Thyroid gland (tissue), 4 donors: Measurements from ENCODE around the gene MAGI2. TPM values are rescaled to one million over a fixed set of nuclear protein-coding genes. Genes with fewer than 3 reads are reported as not detected.

Experiments used
- DNase-seq, 2 donors: peaks; one replicate each; pipeline ENCODE4 v3.0.0-alpha.2; 2019
- H3K27ac ChIP-seq, 3 donors: fragments of 200-600 bp; sonication (generic); 1 replicate in 2 of 3; 2 replicates in 1 of 3; pipeline ENCODE4 v1.5.1; 2016 to 2019; ENCODE audit warnings: mild to moderate bottlenecking in 1 of 3, moderate library complexity in 1 of 3
- H3K27me3 ChIP-seq: fragments of 200-600 bp; sonication (generic); one replicate; pipeline ENCODE4 v1.5.1; 2019
- H3K36me3 ChIP-seq, 2 donors: fragments of 200-600 bp; sonication (generic); one replicate each; pipeline ENCODE4 v1.5.1; 2016 to 2019
- H3K4me1 ChIP-seq, 2 donors: fragments of 200-600 bp; sonication (generic); one replicate each; pipeline ENCODE4 v1.5.1; 2017 to 2019
- H3K4me3 ChIP-seq, 3 donors: fragments of 200-600 bp; sonication (generic); replicated peaks in 1 of 3; 1 replicate in 2 of 3; 2 replicates in 1 of 3; pipeline ENCODE4 v1.5.1; 2016; ENCODE audit warnings: mild to moderate bottlenecking in 1 of 3
- H3K9me3 ChIP-seq: fragments of 200-600 bp; sonication (generic); one replicate; pipeline ENCODE4 v1.5.1; 2017
- POLR2A ChIP-seq, 2 donors: fragments of 450-650 bp; IDR thresholded peaks; one replicate each; pipeline ENCODE4 v1.6.1; 2017; ENCODE audit warnings: antibody characterized with exemption in 2 of 2, mild to moderate bottlenecking in 2 of 2, moderate library complexity in 1 of 2
- WGBS, 2 donors: methylation state at CpG; one replicate each; pipeline ENCODE4 v1.1.5; 2017; 5-methylcytosine and 5-hydroxymethylcytosine counted together
- intact Hi-C: fragments of 100-400 bp; cut with DNase I; formaldehyde crosslinking; loops from one replicate; pipeline ENCODE4 v1.15.1; 2023
- total RNA-seq, 4 donors: library from RNA; depleted of rRNA; stranded (reverse); fragments of >200 nt; gene quantifications; one replicate each; pipeline ENCODE4 v1.2.3, GENCODE V29; 2016
- TF ChIP-seq, protein P1 (sequence below), 6 experiments: fragments of 200-600 bp in 3 of 6; fragments of 450-650 bp in 3 of 6; sonication (generic) in 3 of 6; IDR thresholded peaks; one replicate each; pipeline ENCODE4 v1.5.1; 2016 to 2019; ENCODE audit warnings: antibody characterized with exemption in 6 of 6, mild to moderate bottlenecking in 2 of 6, inconsistent platforms in 1 of 6, moderate library complexity in 1 of 6

Gene MAGI2
- total RNA-seq, 4 donors from 2014 or later = 20.7 to 31.1 (median 26.0) TPM

DNA sequence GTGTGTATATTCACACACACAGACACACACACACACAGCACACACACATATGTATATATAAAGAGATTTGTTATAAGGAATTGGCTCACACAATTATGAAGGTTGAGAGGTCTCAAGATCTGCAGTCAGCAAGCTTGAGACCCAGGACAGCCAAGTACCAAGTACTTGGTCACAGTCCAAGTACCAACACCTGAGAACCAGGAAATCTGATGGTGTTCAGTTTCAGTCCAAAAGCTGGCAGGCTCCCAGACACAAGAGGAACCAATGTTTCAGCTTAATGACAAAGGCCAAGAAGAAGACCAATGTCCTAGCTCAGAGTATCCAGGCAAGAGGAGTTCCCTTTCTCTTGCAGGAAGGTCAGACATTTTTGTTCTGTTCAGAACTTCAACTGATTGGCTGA lies 780.2 kb downstream of the MAGI2 start:
- Histone ChIP-seq H3K9me3 (no peaks in the 10 kb centered on the region), H3K27me3 (no peaks in the 10 kb centered on the region), H3K36me3 (no peaks in the 10 kb centered on the region), H3K27ac (no peak overlapping the region), H3K4me1 (peaks cover 0 to 5% of the 10 kb centered on the region in 2 donors), H3K4me3 (no peak overlapping the region)
- DNase-seq = peak; percentile 88 to 91
- TF ChIP-seq POLR2A (IDR thresholded peaks at IDR 0.05) = no peak
- TF ChIP-seq, protein P1, sequence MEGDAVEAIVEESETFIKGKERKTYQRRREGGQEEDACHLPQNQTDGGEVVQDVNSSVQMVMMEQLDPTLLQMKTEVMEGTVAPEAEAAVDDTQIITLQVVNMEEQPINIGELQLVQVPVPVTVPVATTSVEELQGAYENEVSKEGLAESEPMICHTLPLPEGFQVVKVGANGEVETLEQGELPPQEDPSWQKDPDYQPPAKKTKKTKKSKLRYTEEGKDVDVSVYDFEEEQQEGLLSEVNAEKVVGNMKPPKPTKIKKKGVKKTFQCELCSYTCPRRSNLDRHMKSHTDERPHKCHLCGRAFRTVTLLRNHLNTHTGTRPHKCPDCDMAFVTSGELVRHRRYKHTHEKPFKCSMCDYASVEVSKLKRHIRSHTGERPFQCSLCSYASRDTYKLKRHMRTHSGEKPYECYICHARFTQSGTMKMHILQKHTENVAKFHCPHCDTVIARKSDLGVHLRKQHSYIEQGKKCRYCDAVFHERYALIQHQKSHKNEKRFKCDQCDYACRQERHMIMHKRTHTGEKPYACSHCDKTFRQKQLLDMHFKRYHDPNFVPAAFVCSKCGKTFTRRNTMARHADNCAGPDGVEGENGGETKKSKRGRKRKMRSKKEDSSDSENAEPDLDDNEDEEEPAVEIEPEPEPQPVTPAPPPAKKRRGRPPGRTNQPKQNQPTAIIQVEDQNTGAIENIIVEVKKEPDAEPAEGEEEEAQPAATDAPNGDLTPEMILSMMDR (IDR thresholded peaks at IDR 0.05) = no peak
- intact Hi-C loops = no loop called here

DNA sequence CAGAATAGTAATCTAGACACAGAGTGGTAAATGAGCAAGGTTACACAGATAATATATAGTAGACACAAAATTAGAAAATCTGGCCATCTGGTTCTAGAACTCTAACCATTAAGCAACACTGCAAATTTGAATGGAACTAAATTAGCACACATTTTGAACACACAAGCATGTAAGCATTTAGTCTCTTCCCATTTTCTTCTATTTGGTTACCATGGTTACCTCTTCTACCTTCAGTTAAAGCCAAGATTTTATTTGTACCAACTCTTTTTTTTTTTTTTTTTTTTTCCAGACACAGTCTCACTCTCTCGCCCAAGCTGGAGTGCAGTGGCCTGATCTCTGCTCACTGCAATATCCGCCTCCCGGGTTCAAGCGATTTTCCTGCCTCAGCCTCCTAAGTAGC lies 790.5 kb downstream of the MAGI2 start:
- intact Hi-C loops = no loop called here
- whole genome bisulfite sequencing, 2 donors = 73 to 93% methylated on average over 4 of the region's 4 CpGs
- Histone ChIP-seq H3K4me3 (no peak overlapping the region), H3K27ac (no peak overlapping the region), H3K36me3 (no peaks in the 10 kb centered on the region), H3K9me3 (no peaks in the 10 kb centered on the region), H3K27me3 (no peaks in the 10 kb centered on the region), H3K4me1 (no peaks in the 10 kb centered on the region)
- TF ChIP-seq, protein P1 (IDR thresholded peaks at IDR 0.05) = no peak
- no peak for TF ChIP-seq POLR2A (IDR thresholded peaks at IDR 0.05)
- DNase-seq = no peak

GRCh38 chr7:78649976-78650375 lies 803.5 kb downstream of the MAGI2 start:
- no peak overlapping the region for H3K4me3 ChIP-seq
- H3K4me1 ChIP-seq = no peaks in the 10 kb centered on the region
- no peaks in the 10 kb centered on the region for H3K9me3 ChIP-seq
- no peaks in the 10 kb centered on the region for H3K27me3 ChIP-seq
- no peak overlapping the region for H3K27ac ChIP-seq
- TF ChIP-seq, protein P1 (IDR thresholded peaks at IDR 0.05) = no peak
- no peak for TF ChIP-seq POLR2A (IDR thresholded peaks at IDR 0.05)
- DNase-seq = no peak
- 91 to 95% methylated on average over 3 of the region's 3 CpGs for WGBS, 2 donors
- intact Hi-C loops = no loop called here
- no peaks in the 10 kb centered on the region for H3K36me3 ChIP-seq

GRCh38 chr7:78649236-78649635 lies 804.2 kb downstream of the MAGI2 start:
- Histone ChIP-seq H3K9me3 (no peaks in the 10 kb centered on the region), H3K27me3 (no peaks in the 10 kb centered on the region), H3K4me1 (no peaks in the 10 kb centered on the region), H3K36me3 (no peaks in the 10 kb centered on the region), H3K27ac (no peak overlapping the region), H3K4me3 (no peak overlapping the region)
- DNase-seq = no peak
- 91% methylated on average over 2 of the region's 2 CpGs for WGBS, 2 donors
- intact Hi-C loops = no loop called here
- no peak for TF ChIP-seq POLR2A (IDR thresholded peaks at IDR 0.05)
- TF ChIP-seq, protein P1 (IDR thresholded peaks at IDR 0.05) = no peak

DNA sequence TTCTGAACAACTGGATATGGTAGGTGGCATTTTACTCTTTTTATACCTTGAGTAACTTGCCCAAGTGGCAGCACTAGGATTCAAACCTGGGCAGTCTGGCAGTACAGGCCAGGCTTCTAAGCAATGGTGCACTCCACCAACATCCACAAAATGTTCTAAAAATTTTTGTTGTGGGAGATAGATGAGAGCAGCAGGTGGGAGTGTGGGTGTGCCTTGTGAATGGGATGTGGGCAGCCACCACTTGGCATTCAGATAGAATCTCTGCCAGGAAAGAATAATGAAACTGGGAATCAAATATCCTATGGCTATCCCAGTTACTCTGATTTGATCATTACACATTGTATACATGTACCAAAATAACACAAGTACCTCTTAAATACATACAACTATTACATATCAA lies 810.7 kb downstream of the MAGI2 start:
- Histone ChIP-seq H3K27ac (no peak overlapping the region), H3K9me3 (no peaks in the 10 kb centered on the region), H3K4me1 (no peaks in the 10 kb centered on the region), H3K27me3 (no peaks in the 10 kb centered on the region), H3K36me3 (no peaks in the 10 kb centered on the region), H3K4me3 (no peak overlapping the region)
- intact Hi-C loops = no loop called here
- DNase-seq = no peak
- TF ChIP-seq, protein P1 (IDR thresholded peaks at IDR 0.05) = no peak
- no peak for TF ChIP-seq POLR2A (IDR thresholded peaks at IDR 0.05)
